ENCODE data around the gene PPP2R2B.

- peak; percentile 60 to 83 (median 70) for TF ChIP-seq CTCF (IDR thresholded peaks at IDR 0.05)
- TF ChIP-seq POLR2A (IDR thresholded peaks at IDR 0.05), result no peak
Measured at GRCh38 chr5:146533260-146533857, 345.2 kb downstream of the PPP2R2B start.

Data from heart left ventricle (tissue), 13 donors.